HAP-1 (cell line): ENCODE results near the gene SRR.
"Not testable (repeated sequence)": the region's sequence is repeated elsewhere in the genome, so short reads cannot be mapped to it uniquely, and the experiment has no call there.

ENCODE experiments used
- DNase-seq, 2 experiments: peaks; one replicate each; pipeline ENCODE4 v3.0.0-alpha.2; 2016 to 2020; ENCODE audit warnings: low spot score in 2 of 2
- H3K27me3 ChIP-seq: fragments of 250-450 bp; sonication (Bioruptor Pico); 2 replicates; pipeline ENCODE4 v1.5.1; 2020; ENCODE audit warnings: low read depth, mild to moderate bottlenecking, moderate library complexity
- H3K36me3 ChIP-seq: fragments of 250-450 bp; sonication (Bioruptor Pico); replicated peaks from 2 replicates; pipeline ENCODE4 v1.5.1; 2020; ENCODE audit warnings: mild to moderate bottlenecking
- H3K4me1 ChIP-seq: fragments of 250-450 bp; sonication (Bioruptor Pico); 2 replicates; pipeline ENCODE4 v1.5.1; 2020; ENCODE audit warnings: mild to moderate bottlenecking
- H3K4me3 ChIP-seq: fragments of 250-450 bp; sonication (Bioruptor Pico); 2 replicates; pipeline ENCODE4 v1.5.1; 2020; ENCODE audit warnings: mild to moderate bottlenecking, moderate library complexity
- H3K9me3 ChIP-seq: fragments of 250-450 bp; sonication (Bioruptor Pico); 2 replicates; pipeline ENCODE4 v1.5.1; 2020; ENCODE audit warnings: mild to moderate bottlenecking, moderate library complexity
- in situ Hi-C: fragments of 300-500 bp; cut with MboI; formaldehyde crosslinking; loops from 3 replicates; pipeline ENCODE4 v1.14.3; 2020; ENCODE audit warnings: low sequenced_read_pairs, inconsistent platforms, mixed read lengths

Gene SRR

GRCh38 chr17:2309338-2310154 lies 5.8 kb downstream of the SRR start:
- no peak for DNase-seq
- Histone ChIP-seq H3K27me3 (no peaks in the 10 kb centered on the region), H3K9me3 (no peaks in the 10 kb centered on the region), H3K4me3 (no peak overlapping the region), H3K36me3 (no peaks in the 10 kb centered on the region), H3K4me1 (peaks cover 1% of the 10 kb centered on the region; the same call in 1 of the 2 replicates)
- in situ Hi-C loops: no loop called here

- H3K36me3 ChIP-seq: no peaks in the 10 kb centered on the region
- in situ Hi-C loops: no loop called here
Observed at GRCh38 chr17:2312736-2313135, 9.0 kb downstream of the SRR start.

DNA sequence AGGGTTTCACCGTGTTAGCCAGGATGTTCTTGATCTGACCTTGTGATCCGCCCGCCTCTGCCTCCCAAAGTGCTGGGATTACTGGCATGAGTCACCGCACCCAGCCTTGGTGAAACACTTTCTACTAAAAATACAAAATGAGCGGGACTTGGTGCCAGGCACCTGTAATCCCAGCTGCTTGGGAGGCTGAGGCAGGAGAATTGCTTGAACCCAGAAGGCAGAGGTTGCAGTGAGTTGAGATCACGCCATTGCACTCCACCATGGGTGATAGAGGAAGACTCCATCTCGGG lies 13.1 kb downstream of the SRR start:
- DNase-seq, H3K4me1 ChIP-seq, H3K4me3 ChIP-seq, H3K27me3 ChIP-seq, H3K9me3 ChIP-seq, in situ Hi-C loops: not testable (repeated sequence)
- peaks cover 14% of the 10 kb centered on the region for H3K36me3 ChIP-seq

More at GRCh38 chr17:2312736-2313135, 9.0 kb downstream of the SRR start:
- no peaks in the 10 kb centered on the region for H3K27me3 ChIP-seq
- H3K4me3 ChIP-seq: no peak overlapping the region
- no peaks in the 10 kb centered on the region for H3K4me1 ChIP-seq
- DNase-seq: no peak
- no peaks in the 10 kb centered on the region for H3K9me3 ChIP-seq

- Histone ChIP-seq H3K36me3 (peaks cover 21% of the 10 kb centered on the region), H3K4me3 (no peak overlapping the region), H3K4me1 (no peaks in the 10 kb centered on the region), H3K27me3 (no peaks in the 10 kb centered on the region), H3K9me3 (no peaks in the 10 kb centered on the region)
- in situ Hi-C loops: no loop called here
- no peak for DNase-seq
Observed at GRCh38 chr17:2317796-2318195, 14.0 kb downstream of the SRR start.

- H3K36me3 ChIP-seq: peaks cover 34% of the 10 kb centered on the region
- no peaks in the 10 kb centered on the region for H3K4me1 ChIP-seq
- no peaks in the 10 kb centered on the region for H3K9me3 ChIP-seq
- in situ Hi-C loops: no loop called here
- no peak for DNase-seq
- no peaks in the 10 kb centered on the region for H3K27me3 ChIP-seq
- H3K4me3 ChIP-seq: no peak overlapping the region
Observed at GRCh38 chr17:2319051-2319450, 15.3 kb downstream of the SRR start.

GRCh38 chr17:2321399-2321798 lies 17.6 kb downstream of the SRR start:
- H3K4me3 ChIP-seq: no peak overlapping the region

DNA sequence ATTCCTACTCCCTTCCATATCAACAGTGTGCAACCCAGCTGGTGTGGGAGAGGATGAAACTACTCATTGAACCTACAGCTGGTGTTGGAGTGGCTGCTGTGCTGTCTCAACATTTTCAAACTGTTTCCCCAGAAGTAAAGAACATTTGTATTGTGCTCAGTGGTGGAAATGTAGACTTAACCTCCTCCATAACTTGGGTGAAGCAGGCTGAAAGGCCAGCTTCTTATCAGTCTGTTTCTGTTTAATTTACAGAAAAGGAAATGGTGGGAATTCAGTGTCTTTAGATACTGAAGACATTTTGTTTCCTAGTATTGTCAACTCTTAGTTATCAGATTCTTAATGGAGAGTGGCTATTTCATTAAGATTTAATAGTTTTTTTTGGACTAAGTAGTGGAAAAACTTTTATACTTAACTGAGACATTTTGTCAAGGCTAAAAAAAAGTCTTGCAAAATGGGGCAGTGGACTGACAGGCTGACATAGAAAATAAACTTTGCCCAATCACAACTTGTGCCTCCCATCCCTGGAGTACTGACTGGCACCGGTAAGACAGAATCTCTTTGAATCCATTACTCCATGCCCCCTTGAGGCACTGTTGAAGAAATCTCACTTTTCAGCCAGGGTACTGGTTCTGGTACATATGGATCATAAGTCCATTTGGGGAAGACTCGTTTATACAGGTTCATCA lies 20.0 kb downstream of the SRR start:
- DNase-seq: no peak
- Histone ChIP-seq H3K4me3 (no peak overlapping the region), H3K9me3 (no peaks in the 10 kb centered on the region), H3K27me3 (no peaks in the 10 kb centered on the region), H3K4me1 (no peaks in the 10 kb centered on the region), H3K36me3 (peaks cover 72% of the 10 kb centered on the region)
- in situ Hi-C loops: no loop called here

More at GRCh38 chr17:2321399-2321798, 17.6 kb downstream of the SRR start:
- H3K36me3 ChIP-seq: peaks cover 57% of the 10 kb centered on the region
- H3K27me3 ChIP-seq: no peaks in the 10 kb centered on the region
- no peaks in the 10 kb centered on the region for H3K4me1 ChIP-seq
- in situ Hi-C loops: no loop called here
- DNase-seq: no peak
- H3K9me3 ChIP-seq: no peaks in the 10 kb centered on the region

GRCh38 chr17:2331303-2331702 lies 27.6 kb downstream of the SRR start:
- in situ Hi-C loops: no loop called here
- H3K9me3 ChIP-seq: no peaks in the 10 kb centered on the region
- peaks cover 4% of the 10 kb centered on the region for H3K4me1 ChIP-seq
- DNase-seq: no peak
- no peak overlapping the region for H3K4me3 ChIP-seq
- no peaks in the 10 kb centered on the region for H3K27me3 ChIP-seq
- H3K36me3 ChIP-seq: peaks cover 91% of the 10 kb centered on the region

- peak in 1 of 2 experiments; percentile 22 for DNase-seq
- H3K4me3 ChIP-seq: peak overlapping the region; percentile 81
- no peaks in the 10 kb centered on the region for H3K27me3 ChIP-seq
- H3K36me3 ChIP-seq: peaks cover 55% of the 10 kb centered on the region
- H3K9me3 ChIP-seq: no peaks in the 10 kb centered on the region
- H3K4me1 ChIP-seq: peaks cover 9% of the 10 kb centered on the region
- in situ Hi-C loops: no loop called here
Observed at GRCh38 chr17:2335726-2336214, 32.0 kb downstream of the SRR start.

DNA sequence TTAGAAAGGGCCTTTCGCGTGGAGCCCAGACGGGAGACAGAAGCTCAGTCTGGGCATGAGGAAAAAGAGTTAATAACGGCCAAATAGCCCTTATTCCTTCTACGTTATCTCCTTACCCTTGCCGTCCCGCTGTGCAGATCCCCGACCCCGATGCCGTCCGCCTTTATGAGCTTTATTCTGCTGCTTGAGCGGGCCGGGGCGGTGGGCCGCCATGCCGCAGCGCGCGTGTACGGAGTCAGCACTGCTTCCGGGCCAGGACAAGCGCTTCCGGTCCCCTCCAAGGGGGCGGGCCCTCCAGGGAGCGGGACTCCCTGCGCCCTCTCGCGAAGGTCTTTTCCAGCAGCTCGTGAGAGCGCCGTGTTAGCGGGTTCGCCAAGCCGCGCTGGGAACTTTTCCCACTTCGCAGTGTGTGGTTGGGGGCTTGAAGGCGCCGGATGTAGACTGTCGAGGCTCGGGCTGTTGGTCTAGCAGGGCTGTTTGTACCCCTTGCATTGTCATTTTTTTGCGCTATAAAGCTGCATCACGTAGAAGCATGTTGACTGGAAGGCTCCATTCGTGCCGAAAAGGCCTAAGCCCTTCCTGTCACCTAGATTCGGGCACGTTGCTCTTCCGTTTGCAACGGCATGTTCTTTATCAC lies 32.6 kb downstream of the SRR start, which contains the start of gene TSR1:
Gene TSR1 (minus strand): TSS at position 243 of the 637 bp plus-strand sequence. CDS start 30 bp downstream, at position 213.
- in situ Hi-C loops: no loop called here
- Histone ChIP-seq H3K4me3 (peak within 1 kb of the TSS; percentile 81), H3K4me1 (peaks cover 9% of the 10 kb centered on the region), H3K36me3 (peaks cover 55% of the 10 kb centered on the region), H3K9me3 (no peaks in the 10 kb centered on the region), H3K27me3 (no peaks in the 10 kb centered on the region)
- peak; percentile 91 to 95 for DNase-seq

GRCh38 chr17:2336852-2337543 lies 33.2 kb downstream of the SRR start, which contains the start of gene SGSM2:
SGSM2 (plus strand) TSS chr17:2337501; CDS start chr17:2337689, 188 bp downstream.
- peaks cover 9% of the 10 kb centered on the region for H3K4me1 ChIP-seq
- in situ Hi-C loops: no loop called here
- H3K27me3 ChIP-seq: no peaks in the 10 kb centered on the region
- H3K36me3 ChIP-seq: peaks cover 51% of the 10 kb centered on the region
- H3K9me3 ChIP-seq: no peaks in the 10 kb centered on the region
- peak within 1 kb of the TSS; percentile 81 for H3K4me3 ChIP-seq
- DNase-seq: peak; percentile 57 to 88

DNA sequence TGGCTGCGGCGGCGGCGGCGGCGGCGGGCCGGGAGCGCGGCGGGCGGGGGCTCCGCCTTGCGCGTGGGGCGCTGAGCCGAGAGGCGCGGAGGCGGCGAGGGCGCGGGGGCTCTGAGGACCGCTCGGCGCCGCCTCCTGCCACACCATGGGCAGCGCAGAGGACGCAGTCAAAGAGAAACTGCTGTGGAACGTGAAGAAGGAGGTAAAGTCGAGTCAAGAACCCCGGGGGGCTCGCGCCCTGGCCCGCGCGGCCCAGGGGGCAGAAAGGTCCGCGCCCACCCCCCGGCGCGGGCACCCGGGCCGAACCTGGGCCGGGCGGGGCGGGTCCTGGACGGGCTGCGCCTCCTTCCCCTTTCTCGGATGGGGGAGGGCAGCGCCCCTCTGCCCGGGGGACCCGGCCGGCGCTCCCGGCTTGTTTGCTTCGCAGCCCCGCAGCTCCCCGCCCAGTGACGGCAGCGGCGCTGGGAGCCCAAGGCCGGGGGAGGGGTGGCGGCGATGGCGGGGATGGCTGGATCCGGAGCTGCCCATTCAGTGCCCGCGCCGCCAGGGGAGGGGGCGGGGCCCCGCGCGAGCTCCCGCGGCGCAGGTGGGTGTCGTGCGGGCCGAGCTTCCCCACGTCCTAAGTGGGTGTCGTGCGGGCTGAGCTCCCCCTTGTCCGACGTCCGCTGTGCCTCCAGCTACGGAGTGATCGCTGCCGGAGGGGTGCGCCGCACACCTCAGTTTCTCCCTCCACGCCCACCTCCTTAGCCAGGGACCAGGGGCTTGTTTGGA lies 34.0 kb downstream of the SRR start:
- DNase-seq: peak; percentile 33 to 80
- in situ Hi-C loops: no loop called here
- Histone ChIP-seq H3K27me3 (no peaks in the 10 kb centered on the region), H3K4me1 (peaks cover 9% of the 10 kb centered on the region), H3K4me3 (peak overlapping the region; percentile 81), H3K9me3 (no peaks in the 10 kb centered on the region), H3K36me3 (peaks cover 44% of the 10 kb centered on the region)

DNA sequence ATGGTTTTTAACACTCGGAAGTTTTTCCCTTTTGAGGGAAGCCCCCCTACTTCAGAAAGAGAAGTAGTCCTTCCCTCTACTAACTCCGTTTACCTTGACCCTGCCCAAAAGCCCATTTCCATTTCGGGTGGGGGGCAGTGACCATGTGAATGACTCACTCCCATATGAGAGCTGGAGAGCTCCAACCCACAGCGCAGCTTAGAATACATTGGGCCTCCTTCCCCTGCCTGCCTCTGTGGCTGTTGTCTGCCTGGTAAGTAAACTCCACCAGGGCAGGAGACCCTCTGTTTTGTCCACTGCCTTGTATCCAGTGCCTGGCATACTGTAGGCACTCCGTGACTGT lies 34.5 kb downstream of the SRR start:
- peaks cover 9% of the 10 kb centered on the region for H3K4me1 ChIP-seq
- no peaks in the 10 kb centered on the region for H3K9me3 ChIP-seq
- H3K36me3 ChIP-seq: peaks cover 38% of the 10 kb centered on the region
- H3K27me3 ChIP-seq: no peaks in the 10 kb centered on the region
- in situ Hi-C loops: no loop called here
- peak overlapping the region; percentile 81 for H3K4me3 ChIP-seq
- DNase-seq: peak in 1 of 2 experiments; percentile 27
